Regular cardiac myocyte (primary cell): Measurements from ENCODE around the gene OLAH. TPM values are rescaled to one million over a fixed set of nuclear protein-coding genes. Genes with fewer than 3 reads are reported as not detected.

Source experiments
- total RNA-seq: library from RNA; depleted of rRNA; stranded (reverse); fragments of >200 nt; gene quantifications from 2 replicates; pipeline ENCODE4 v1.2.3, GENCODE V29; 2014

The OLAH gene
- 0.38 and 2.5 TPM in 2 replicates for total RNA-seq

DNA sequence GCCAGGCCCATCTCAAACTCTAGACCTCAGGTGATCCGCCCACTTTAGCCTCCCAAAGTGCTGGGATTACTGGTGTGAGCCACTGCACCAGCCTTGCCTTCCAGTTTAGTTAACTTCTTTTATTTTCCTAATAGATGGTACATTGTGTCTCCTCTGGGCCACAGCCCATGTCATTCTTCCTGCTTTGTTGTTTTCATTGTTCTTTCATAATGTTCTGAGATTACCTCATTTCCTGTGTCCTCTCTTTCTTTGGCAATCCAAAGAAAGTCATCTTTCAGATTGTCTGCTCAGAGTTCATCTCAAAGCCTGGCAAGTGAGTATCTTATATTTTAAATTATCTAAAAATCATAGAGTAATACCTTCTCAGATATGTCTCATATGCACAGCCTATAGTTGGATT is at the start of gene OLAH:
Gene OLAH (plus strand): TSS at position 270 of the 400 bp plus-strand sequence. CDS start 3,346 bp downstream, outside the sequence.

DNA sequence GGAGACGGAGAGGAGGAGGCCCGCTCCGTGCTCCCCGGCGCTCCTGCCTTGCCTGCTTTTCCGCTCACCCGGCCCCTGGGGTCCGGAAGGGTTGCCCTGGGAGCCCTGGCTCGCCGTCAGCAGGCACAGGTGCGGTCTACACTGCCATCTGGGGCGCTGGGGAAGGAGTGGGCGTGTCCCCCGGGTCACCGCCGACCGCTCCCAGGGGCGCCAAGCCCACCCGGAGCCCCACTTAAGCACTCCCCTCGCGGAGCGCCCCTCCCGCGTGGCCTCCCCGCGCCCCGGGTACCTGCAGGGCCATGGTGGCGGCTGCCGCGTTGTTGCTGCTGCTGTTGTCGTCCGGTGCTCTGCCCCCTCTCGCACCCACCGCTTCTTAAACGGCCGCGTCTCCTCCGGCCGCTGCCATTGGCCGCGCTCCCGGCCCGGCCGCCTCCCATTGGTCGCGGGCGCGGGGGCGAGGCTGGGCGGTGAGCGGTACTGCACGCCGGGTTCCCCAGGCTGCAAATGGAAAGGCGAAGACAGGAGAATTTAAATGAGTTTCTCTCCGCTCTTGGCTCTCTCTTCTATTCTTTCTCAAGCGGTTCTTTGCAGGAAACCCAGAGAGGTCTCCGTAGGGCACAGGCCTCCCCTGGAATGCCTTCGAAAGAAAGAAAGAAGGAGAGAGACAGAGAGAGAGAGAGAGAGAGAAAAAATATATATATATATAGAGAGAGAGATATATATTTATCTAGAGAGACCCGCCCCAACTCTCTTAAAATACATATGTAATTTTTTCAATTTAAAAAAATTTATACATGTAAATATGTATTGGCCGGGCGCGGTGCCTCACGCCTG is 44.9 kb downstream of the OLAH start, which contains the start of gene ACBD7:
Gene ACBD7 (minus strand): TSS at position 349 of the 834 bp plus-strand sequence. CDS start 48 bp downstream, at position 301.

DNA sequence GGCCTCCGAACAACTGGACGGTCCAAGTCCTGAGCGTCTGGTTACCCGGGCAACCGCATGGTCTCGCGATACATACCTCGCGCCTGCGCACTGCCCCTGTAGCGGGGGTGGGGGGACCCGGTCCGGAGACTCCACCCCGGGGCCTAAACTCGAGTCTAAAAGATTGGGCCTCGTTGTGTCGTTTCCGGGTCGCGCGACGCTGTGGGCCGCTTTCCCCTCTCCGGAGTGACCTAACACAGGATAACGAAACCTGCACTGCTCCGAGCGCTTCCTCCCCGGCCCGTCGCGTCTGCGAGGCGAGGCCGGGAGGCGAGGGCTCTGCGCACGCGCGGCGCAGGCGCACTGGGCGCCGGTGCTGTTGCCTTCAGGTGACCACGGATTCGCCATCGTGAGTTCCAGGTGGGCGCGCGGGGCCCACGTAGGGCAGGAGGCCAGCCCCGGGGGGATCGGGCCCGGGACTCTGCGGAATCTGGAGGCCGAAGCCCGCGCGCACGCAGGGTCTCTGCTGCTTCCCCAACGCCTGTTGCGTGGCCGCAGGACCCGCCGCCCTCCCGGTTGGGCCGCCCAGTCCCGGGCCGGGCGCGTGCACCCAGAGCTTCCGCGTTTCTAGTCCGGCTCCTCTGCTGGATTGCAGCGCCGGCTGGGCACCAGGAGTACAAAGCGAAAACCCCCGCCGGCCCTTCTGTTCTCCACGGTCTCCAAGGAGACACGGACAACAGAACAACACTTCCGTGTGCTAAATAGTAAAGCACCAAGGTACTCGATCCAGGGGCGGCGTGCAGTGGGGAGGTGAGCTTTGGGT is 53.5 kb downstream of the OLAH start, which contains the start of gene RPP38:
Gene RPP38 (plus strand): TSS at position 345 of the 802 bp plus-strand sequence. CDS start 5,960 bp downstream, outside the sequence.

Other genes starting within 250 kb of the OLAH start
- 1.1 and 1.2 TPM in 2 replicates for gene CDNF, start 205.9 kb upstream of the OLAH start, total RNA-seq
- gene HSPA14, start 205.6 kb upstream of the OLAH start, total RNA-seq, result 9.9 and 17.3 TPM in 2 replicates
- gene MSANTD7, start 205.6 kb upstream of the OLAH start, total RNA-seq, result 18.9 and 27.4 TPM in 2 replicates
- 11.6 and 30.5 TPM in 2 replicates for gene SUV39H2, start 165.1 kb upstream of the OLAH start, total RNA-seq
- gene DCLRE1C, start 89.8 kb upstream of the OLAH start, total RNA-seq, result 9.0 and 9.2 TPM in 2 replicates
- not detected in 2 replicates for gene MEIG1, start 84.6 kb upstream of the OLAH start, total RNA-seq
- gene ACBD7, start 44.8 kb downstream of the OLAH start, total RNA-seq, result 0.85 and 1.2 TPM in 2 replicates
- gene RPP38, start 53.4 kb downstream of the OLAH start, total RNA-seq, result 12.7 and 14.0 TPM in 2 replicates
- 44.3 and 59.6 TPM in 2 replicates for gene NMT2, start 124.8 kb downstream of the OLAH start, total RNA-seq